Epithelial cell of esophagus (primary cell): ENCODE results near the gene USP49.

Experiments used
- DNase-seq: peaks from one replicate; pipeline ENCODE4 v3.0.0; 2010; ENCODE audit warnings: low read depth
- H3K4me3 ChIP-seq: 2 replicates; pipeline ENCODE4 v1.5.1; 2011; ENCODE audit warnings: mild to moderate bottlenecking, low read length, control low read depth
- TF ChIP-seq, protein P1 (sequence below): IDR thresholded peaks from 2 replicates; pipeline ENCODE4 v1.5.1; 2011; ENCODE audit warnings: low read depth, mild to moderate bottlenecking, low read length, control low read depth, inconsistent platforms; ENCODE audit not compliant: insufficient read depth; ENCODE audit errors: missing control alignments

USP49 gene

DNA sequence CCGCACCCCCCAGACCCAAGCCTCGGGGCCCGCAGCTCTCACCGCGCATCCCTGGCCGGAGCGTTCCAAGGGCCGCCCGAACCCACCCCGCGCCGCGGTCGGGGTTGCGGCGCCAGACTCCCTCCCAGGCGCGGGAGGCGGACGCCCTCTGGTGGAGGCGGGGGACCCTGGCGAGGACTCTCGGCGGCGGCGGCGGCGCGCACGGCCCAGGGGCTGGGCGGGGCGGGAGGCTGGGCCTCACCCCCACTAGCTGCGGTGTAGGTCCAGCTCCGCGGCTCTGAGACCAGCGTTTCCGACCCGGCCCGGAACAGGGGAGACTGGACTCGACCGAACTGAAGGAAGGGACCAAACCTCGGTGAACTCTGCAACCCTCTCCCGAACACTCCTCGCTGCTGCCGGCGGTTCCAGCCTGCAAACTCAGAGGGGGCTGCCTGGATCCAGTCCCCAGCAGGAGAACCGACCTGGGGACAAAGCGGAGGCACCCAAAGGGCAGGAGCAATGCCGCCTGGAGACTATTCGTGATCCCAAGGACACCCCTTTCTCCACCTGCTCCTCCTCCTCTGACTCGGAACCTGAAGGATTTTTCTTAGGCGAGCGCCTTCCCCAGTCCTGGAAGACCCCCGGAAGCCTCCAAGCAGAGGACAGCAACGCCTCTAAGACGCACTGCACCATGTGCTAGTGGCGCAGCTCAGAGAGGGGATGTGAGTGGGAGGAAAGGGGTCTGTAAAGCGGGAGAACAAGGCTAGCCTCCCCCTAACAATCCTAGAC, 108.5 kb downstream of the USP49 start:
- TF ChIP-seq, protein P1, sequence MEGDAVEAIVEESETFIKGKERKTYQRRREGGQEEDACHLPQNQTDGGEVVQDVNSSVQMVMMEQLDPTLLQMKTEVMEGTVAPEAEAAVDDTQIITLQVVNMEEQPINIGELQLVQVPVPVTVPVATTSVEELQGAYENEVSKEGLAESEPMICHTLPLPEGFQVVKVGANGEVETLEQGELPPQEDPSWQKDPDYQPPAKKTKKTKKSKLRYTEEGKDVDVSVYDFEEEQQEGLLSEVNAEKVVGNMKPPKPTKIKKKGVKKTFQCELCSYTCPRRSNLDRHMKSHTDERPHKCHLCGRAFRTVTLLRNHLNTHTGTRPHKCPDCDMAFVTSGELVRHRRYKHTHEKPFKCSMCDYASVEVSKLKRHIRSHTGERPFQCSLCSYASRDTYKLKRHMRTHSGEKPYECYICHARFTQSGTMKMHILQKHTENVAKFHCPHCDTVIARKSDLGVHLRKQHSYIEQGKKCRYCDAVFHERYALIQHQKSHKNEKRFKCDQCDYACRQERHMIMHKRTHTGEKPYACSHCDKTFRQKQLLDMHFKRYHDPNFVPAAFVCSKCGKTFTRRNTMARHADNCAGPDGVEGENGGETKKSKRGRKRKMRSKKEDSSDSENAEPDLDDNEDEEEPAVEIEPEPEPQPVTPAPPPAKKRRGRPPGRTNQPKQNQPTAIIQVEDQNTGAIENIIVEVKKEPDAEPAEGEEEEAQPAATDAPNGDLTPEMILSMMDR, result peak; percentile 37
- H3K4me3 ChIP-seq, result peak overlapping the region; percentile 97
- peak; percentile 84 for DNase-seq

DNA sequence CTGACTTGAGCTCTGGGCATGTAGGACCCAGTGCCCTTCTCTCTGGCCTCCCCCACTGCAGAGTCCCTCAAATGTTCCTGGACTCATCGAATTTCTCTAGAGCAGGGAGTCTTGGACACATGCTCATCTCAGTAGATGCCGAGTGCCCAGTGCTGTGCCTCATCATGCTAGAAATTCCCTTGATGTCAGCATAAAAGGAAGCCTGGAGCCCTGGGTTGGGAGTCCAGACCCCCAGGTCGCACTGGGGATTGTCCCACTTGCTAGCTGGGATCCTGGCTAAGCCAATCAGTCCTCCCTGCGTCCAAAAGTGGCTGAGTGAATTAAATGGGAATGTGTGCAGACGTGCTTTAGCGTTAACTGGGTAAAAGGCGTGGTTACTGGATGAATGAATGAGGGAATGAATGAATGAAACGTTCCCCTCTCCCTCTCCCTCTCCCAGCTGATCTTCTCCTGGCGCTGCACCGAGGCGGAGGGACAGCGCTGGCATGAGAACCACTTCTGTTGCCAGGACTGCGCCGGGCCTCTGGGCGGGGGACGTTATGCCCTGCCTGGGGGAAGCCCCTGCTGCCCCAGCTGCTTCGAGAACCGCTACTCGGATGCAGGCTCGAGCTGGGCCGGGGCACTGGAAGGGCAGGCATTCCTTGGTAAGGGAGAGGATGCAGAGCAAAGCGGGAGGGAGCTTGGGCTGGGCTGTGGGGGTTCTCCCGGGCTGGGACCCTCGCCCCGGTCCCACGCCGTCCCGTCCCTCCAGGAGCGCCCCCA, 109.3 kb downstream of the USP49 start:
- TF ChIP-seq, protein P1, result no peak
- no peak for DNase-seq
- peak overlapping the region; percentile 35 for H3K4me3 ChIP-seq

DNA sequence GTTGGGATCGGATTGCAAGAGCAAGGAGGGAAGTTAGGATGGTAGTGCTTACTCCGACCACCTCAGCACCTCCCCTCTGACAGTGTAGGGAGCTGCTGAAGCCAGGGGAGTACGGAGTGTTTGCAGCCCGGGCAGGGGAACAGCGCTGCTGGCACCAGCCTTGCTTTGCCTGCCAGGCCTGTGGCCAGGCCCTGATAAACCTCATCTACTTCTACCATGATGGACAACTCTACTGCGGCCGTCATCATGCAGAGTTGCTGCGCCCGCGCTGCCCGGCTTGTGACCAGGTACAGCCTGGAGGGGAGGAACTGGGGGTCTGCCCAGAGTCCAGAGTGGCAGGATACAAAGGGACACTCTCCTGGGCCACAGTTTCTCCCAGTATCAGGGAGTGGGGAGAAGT, 109.9 kb downstream of the USP49 start:
- DNase-seq, result no peak
- no peak overlapping the region for H3K4me3 ChIP-seq
- TF ChIP-seq, protein P1, result no peak

DNA sequence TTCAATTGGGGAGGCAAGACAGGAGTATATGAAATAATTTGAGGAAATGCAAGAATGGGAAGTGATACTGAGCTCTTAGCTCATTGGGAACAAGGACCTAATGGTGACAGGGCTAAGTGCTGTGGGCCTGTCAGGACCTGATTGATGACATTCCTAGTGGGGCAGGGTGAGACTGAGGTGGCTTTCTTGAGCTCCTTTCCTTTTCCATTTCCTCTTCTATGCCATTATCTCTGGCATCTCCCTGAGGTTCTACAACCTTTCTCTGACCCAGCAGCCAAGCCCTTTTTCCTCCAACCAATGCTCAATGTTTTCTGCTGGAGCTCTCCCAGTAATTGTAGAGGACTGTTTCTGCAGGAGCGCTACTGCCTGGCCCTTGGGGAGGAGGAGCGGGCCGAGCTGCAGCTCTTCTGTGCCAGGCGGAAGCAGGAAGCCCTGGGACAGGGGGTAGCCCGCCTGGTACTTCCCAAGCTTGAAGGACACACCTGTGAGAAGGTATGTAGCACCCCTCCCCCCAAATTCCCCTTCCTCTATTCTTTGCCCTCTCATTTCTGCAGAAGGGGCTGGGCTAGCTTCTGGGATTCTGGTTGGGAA, 110.5 kb downstream of the USP49 start:
- TF ChIP-seq, protein P1, result no peak
- H3K4me3 ChIP-seq, result no peak overlapping the region
- peak; percentile 57 for DNase-seq

DNA sequence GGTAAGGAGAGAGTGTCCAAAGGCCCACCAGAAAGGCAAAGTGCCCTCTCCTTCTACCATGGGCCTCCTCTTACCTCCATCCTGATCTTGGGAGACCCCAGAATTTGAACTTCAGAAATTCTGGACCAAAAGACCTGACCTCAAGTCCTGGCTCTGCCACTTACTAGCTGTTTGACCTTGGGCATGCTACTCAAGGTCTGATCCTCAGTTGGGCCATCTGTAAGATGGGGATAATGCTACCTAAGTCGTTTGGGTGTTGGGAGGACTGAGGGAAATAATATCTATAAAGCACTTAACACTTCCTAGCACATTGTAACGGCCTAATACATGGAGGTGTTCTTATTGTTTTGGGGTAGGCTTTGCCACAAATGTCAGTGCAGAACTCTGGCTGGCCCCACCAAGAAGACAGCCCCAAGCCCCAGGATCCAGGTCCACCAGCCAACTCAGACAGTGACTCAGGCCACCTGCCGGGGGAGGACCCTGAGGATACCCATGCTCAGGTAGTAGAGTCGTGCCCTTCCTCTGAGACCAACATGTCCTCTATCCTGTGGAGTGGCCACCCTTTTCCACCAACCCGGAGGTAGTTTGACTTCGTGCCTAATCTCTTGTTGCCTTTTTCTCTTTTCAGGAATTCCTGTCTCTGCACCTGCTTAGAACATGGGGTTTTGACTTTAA, 111.9 kb downstream of the USP49 start:
- no peak overlapping the region for H3K4me3 ChIP-seq
- TF ChIP-seq, protein P1, result no peak
- no peak for DNase-seq

DNA sequence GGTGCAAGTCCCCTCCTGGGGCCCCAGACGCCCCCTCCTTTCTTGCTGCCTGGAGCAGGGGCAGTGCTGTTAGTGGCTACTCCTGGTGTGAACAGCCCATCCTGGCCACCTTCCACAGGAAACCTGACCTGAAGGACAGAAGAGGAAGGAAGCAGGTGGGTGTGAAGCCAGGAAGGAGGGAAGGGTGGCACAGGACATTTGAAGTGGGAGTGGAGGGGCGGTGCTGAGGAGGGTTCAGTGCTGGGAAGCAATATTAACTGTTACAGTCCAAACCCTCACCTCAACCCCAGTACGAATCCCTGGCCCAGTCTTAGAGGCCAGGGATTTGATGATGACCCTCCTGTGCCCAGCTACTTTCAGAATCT, 113.8 kb downstream of the USP49 start:
- TF ChIP-seq, protein P1, result no peak
- no peak for DNase-seq
- peak overlapping the region; percentile 66 for H3K4me3 ChIP-seq
